GM10266 (cell line): Measurements from ENCODE around the gene PCSK6.
"Not testable (repeated sequence)": the region's sequence is repeated elsewhere in the genome, so short reads cannot be mapped to it uniquely, and the experiment has no call there.

Source experiments
- DNase-seq: peaks from one replicate; pipeline ENCODE4 v3.0.0; 2012; ENCODE audit errors: extremely low spot score
- CTCF ChIP-seq: IDR thresholded peaks from 2 replicates; pipeline ENCODE4 v1.5.1; 2012; ENCODE audit warnings: mild to moderate bottlenecking, low read depth; ENCODE audit not compliant: control insufficient read depth, insufficient read depth; ENCODE audit errors: missing control alignments

The PCSK6 gene

GRCh38 chr15:101426761-101427333 lies 62.7 kb downstream of the PCSK6 start:
- no peak for DNase-seq
- no peak for TF ChIP-seq CTCF

GRCh38 chr15:101425787-101426365 lies 63.6 kb downstream of the PCSK6 start:
- TF ChIP-seq CTCF: no peak

GRCh38 chr15:101424984-101425383 lies 64.5 kb downstream of the PCSK6 start:
- no peak for DNase-seq
- no peak for TF ChIP-seq CTCF

More at GRCh38 chr15:101425787-101426365, 63.6 kb downstream of the PCSK6 start:
- no peak for DNase-seq

GRCh38 chr15:101420232-101420631 lies 69.3 kb downstream of the PCSK6 start:
- TF ChIP-seq CTCF: no peak
- DNase-seq: no peak

GRCh38 chr15:101416475-101416874 lies 73.0 kb downstream of the PCSK6 start:
- not testable (repeated sequence) for DNase-seq

- DNase-seq: no peak
- TF ChIP-seq CTCF: no peak
Measured at GRCh38 chr15:101413239-101413638, 76.3 kb downstream of the PCSK6 start.

- TF ChIP-seq CTCF: no peak
- no peak for DNase-seq
Measured at GRCh38 chr15:101411581-101411980, 77.9 kb downstream of the PCSK6 start.

GRCh38 chr15:101411085-101411484 lies 78.4 kb downstream of the PCSK6 start:
- no peak for DNase-seq
- no peak for TF ChIP-seq CTCF
